HEK293T (cell line): ENCODE results near the gene NRM.

ENCODE experiments used
- CTCF ChIA-PET: fragments of 350-600 bp; formaldehyde crosslinking; extraction: SDS; loops from one replicate; lab custom pipeline; 2021; ENCODE audit warnings: antibody characterized with exemption, inconsistent platforms; lab: Yijun Ruan, JAX
- POLR2A ChIA-PET: fragments of 350-600 bp; formaldehyde crosslinking; extraction: SDS; loops from one replicate; lab custom pipeline; 2020; ENCODE audit warnings: antibody characterized with exemption, inconsistent platforms; lab: Yijun Ruan, JAX
- DNase-seq: peaks from one replicate; pipeline ENCODE4 v3.0.0; 2012; ENCODE audit warnings: mixed read lengths; ENCODE audit errors: extremely low spot score
- ARNT ChIP-seq: fragments of 450-650 bp; IDR thresholded peaks from 2 replicates; pipeline ENCODE4 v1.6.1; 2017; ENCODE audit warnings: mild to moderate bottlenecking
- BHLHE40 ChIP-seq: fragments of 450-650 bp; IDR thresholded peaks from 2 replicates; pipeline ENCODE4 v1.6.1; 2016; ENCODE audit warnings: mild to moderate bottlenecking, moderate library complexity, borderline replicate concordance
- CTBP1 ChIP-seq: fragments of 450-650 bp; IDR thresholded peaks from 2 replicates; pipeline ENCODE4 v1.6.1; 2016; ENCODE audit warnings: borderline replicate concordance
- ELF4 ChIP-seq: fragments of 450-650 bp; IDR thresholded peaks from 2 replicates; pipeline ENCODE4 v1.6.1; 2017; ENCODE audit warnings: antibody characterized with exemption
- FOXA1 ChIP-seq: fragments of 450-650 bp; IDR thresholded peaks from 2 replicates; pipeline ENCODE4 v1.6.1; 2016; ENCODE audit warnings: mild to moderate bottlenecking
- FOXK2 ChIP-seq: fragments of 450-650 bp; IDR thresholded peaks from 2 replicates; pipeline ENCODE4 v1.6.1; 2016; ENCODE audit warnings: mild to moderate bottlenecking
- FOXM1 ChIP-seq: fragments of 450-650 bp; IDR thresholded peaks from 2 replicates; pipeline ENCODE4 v1.6.1; 2017; ENCODE audit warnings: mild to moderate bottlenecking, borderline replicate concordance
- HDGF ChIP-seq: fragments of 450-650 bp; IDR thresholded peaks from 2 replicates; pipeline ENCODE4 v1.6.1; 2017; ENCODE audit warnings: antibody characterized with exemption, borderline replicate concordance
- L3MBTL2 ChIP-seq: fragments of 450-650 bp; conservative IDR thresholded peaks from 2 replicates; pipeline ENCODE4 v1.6.1; 2016; ENCODE audit warnings: mild to moderate bottlenecking
- LEF1 ChIP-seq: fragments of 450-650 bp; IDR thresholded peaks from 2 replicates; pipeline ENCODE4 v1.6.1; 2017; ENCODE audit warnings: mild to moderate bottlenecking, borderline replicate concordance
- NFRKB ChIP-seq: fragments of 450-650 bp; IDR thresholded peaks from 2 replicates; pipeline ENCODE4 v1.6.1; 2016; ENCODE audit warnings: mild to moderate bottlenecking, moderate library complexity
- SP1 ChIP-seq: fragments of 450-650 bp; IDR thresholded peaks from 2 replicates; pipeline ENCODE4 v1.6.1; 2017
- SUZ12 ChIP-seq: fragments of 450-650 bp; IDR thresholded peaks from 2 replicates; pipeline ENCODE4 v1.6.1; 2016; ENCODE audit warnings: mild to moderate bottlenecking
- TARDBP ChIP-seq: fragments of 450-650 bp; IDR thresholded peaks from 2 replicates; pipeline ENCODE4 v1.6.1; 2016
- ZNF384 ChIP-seq: fragments of 450-650 bp; IDR thresholded peaks from 2 replicates; pipeline ENCODE4 v1.6.1; 2016
- TF ChIP-seq, protein P1 (sequence below): fragments of 450-650 bp; IDR thresholded peaks from 2 replicates; pipeline ENCODE4 v1.6.1; 2016

NRM gene

DNA sequence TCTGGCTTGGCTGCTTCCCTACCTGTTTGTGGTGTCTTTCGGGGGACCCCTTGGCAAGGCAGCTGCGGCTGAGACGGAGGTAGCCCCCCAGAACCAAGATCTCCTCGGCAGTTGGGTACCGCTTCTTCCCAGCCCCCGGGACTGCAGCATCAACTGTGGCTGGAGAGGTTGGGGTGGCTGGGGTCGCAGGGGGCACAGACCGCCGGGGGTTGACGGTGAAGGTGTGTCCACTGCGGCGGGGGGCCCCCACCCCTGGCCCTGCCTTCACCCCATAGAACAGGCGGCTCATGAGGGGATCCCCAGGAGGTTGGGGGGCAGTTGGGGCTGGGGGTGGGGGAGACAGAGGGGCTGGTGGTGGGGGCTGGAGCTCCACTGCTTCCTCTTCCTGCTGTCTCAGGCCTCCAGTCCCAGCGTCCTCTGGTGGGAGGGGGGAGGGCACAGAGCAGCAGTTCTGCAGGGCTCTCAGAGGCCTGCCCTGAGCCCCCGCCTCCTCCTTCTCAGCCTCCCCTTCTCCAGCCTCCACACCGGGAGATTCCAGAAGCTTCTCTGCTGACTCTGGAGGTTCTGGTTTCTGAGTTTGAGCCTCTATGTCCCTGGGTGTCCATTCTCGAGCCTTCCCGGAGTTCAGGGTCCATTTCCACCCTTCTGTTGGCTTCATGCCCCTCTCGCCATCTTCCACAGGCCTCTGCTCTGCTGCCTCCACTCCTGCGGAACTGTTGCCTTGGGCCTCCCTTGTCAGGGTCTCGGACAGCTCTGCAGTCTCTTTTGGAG is 6.2 kb downstream of the NRM start:
- POLR2A ChIA-PET: interaction anchor here (0.6 to 1.2 kb wide), 5 partner anchors 9 to 38 kb away, joined by 3 to 5 read pairs (median 3); partner anchors contain the start of genes DHX16 and MDC1
- CTCF ChIA-PET: interaction anchor here (0.6 to 1.0 kb wide), 3 partner anchors 30 to 142 kb away, joined by 3 to 5 read pairs (median 4); no protein-coding TSS in a partner anchor
- no peak for DNase-seq
- TF ChIP-seq FOXK2: no peak
- TF ChIP-seq SP1: no peak
- TF ChIP-seq CTBP1: no peak
- TF ChIP-seq L3MBTL2: no peak
- TF ChIP-seq LEF1: no peak
- TF ChIP-seq, protein P1, sequence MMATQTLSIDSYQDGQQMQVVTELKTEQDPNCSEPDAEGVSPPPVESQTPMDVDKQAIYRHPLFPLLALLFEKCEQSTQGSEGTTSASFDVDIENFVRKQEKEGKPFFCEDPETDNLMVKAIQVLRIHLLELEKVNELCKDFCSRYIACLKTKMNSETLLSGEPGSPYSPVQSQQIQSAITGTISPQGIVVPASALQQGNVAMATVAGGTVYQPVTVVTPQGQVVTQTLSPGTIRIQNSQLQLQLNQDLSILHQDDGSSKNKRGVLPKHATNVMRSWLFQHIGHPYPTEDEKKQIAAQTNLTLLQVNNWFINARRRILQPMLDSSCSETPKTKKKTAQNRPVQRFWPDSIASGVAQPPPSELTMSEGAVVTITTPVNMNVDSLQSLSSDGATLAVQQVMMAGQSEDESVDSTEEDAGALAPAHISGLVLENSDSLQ: no peak
- no peak for TF ChIP-seq TARDBP
- TF ChIP-seq ELF4: no peak
- TF ChIP-seq NFRKB: no peak
- no peak for TF ChIP-seq ARNT
- no peak for TF ChIP-seq HDGF
- no peak for TF ChIP-seq FOXA1
- no peak for TF ChIP-seq ZNF384
- TF ChIP-seq FOXM1: no peak
- TF ChIP-seq SUZ12: no peak
- no peak for TF ChIP-seq BHLHE40

DNA sequence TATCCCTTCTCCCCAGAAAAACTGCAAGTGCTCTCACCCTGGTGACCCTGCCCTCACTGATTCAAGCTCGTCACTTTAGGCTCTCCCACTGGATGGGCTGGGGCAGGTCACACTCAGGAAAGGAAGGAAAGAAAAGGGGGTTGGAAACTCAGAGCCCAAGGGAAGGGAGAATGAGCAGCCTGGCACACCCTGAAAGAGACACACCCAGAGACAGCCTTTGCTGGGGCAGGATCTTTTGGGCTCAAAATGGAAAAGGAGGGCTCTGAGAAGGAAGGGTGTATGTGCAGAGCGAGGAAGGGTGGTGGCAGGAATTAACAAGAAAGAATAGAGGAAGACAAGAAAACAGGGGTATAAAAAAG is 6.8 kb downstream of the NRM start:
- CTCF ChIA-PET: no interaction called here
- no peak for DNase-seq
- TF ChIP-seq SP1 (no peak), FOXA1 (no peak), L3MBTL2 (no peak), ARNT (no peak), BHLHE40 (no peak), HDGF (no peak), CTBP1 (no peak), FOXM1 (no peak), ZNF384 (no peak), SUZ12 (no peak), FOXK2 (no peak), LEF1 (no peak)
- TF ChIP-seq, protein P1: no peak
- POLR2A ChIA-PET: interaction anchor here (1.1 to 1.2 kb wide), 2 partner anchors 33 to 39 kb away, joined by 3 to 6 read pairs; partner anchors contain the start of gene MDC1

DNA sequence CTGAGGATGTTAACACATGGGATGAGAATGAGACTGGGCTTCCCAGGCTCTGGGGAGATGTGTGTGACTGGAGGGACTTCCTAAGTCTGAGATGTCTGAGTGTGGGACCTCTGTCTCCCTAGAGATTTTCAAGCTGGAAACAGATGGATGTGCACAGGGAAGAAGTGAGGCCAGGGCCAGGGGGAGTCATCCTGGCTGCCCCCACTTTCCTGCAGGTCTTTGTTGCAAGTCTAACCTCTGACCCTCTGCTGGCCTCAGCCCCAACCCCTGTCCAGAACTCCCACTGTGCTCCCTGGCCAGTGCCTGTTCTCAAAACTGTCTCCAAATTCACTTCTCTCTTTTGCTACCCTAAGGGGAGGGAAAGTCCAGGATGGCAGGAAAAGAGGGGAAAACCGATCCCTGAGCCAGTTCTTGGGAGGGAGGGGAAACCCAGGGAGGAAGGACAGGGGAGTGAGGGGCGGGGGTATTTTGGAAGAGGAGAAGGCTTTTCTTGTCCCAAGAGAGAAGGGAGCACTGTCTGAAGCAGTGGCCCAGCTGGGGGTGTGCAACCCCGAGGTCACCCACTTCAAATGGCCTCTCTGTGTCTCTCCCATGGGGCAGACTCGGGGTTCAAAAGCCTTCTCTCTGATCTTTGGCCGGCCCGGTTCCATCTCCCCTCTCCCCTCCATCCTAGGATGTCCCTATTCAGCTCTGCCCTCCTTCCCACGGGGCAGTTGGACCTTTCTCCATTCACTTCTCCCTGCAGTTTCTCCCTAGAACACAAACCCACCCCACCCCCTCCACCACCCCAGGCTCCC is 7.4 kb downstream of the NRM start:
- POLR2A ChIA-PET: interaction anchor here (1.1 to 1.2 kb wide), 3 partner anchors 34 to 43 kb away, joined by 3 to 6 read pairs (median 3); partner anchors contain the start of gene MDC1
- CTCF ChIA-PET: interaction anchor here (5.5 kb wide), 1 partner anchor 47 kb away, joined by 88 read pairs; no protein-coding TSS in a partner anchor
- TF ChIP-seq FOXA1 (no peak), ELF4 (no peak), HDGF (no peak), ZNF384 (no peak), L3MBTL2 (no peak), CTBP1 (no peak), FOXK2 (no peak), TARDBP (no peak), ARNT (no peak)
- TF ChIP-seq, protein P1: no peak
- no peak for DNase-seq

DNA sequence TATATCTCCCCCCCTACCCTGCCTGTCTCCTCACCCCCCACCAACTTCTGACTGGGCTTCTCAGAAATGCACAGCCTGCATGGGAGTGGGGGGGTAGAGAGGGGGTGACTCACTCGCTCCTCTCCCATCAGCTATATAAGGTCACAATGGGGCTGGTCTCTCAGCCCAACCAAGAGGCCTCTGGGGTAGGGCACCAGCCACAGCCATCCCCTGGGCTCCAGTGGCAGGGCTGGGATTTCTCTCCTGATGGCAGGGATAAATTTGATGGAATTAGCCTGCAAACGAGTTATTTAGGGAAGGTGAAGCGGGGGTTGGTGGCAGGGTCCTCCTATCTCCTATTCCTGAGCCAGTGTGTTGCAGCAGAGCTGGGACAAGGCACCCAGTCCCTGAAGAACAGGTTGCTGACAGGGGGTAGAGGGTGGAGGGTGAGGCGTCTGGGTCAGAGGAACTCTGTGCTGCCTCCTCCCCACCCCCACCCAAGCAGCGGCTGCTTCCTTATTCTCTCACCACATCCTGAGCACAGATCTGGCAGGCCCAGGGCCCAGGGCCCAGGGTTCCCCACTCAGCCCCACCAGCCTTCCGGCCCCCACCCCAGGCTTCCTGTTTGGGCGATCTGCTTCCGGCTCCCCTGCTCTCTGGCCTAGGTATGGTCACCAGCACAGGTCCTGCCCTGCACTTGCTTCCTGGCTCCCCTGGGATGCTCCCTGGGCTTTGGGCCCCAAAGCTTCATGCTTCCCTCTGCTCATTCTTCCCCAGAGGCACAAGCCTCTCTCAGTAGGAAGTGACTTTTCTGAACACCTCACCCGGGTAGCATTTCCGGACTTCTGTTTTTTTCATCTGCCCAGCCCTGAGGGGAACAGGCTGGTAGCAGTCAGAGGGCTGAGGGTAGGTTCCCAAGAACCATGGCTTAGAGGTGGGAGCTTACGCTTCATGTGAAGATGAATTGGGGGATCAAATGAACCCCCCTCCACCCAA is 8.4 kb downstream of the NRM start:
- no peak for DNase-seq
- ChIA-PET CTCF (interaction anchor here (0.6 to 5.5 kb wide), 4 partner anchors 39 to 405 kb away, joined by 4 to 88 read pairs (median 19); partner anchors contain the start of gene TUBB), POLR2A (interaction anchor here (1.0 to 1.7 kb wide), 8 partner anchors 9 to 48 kb away, joined by 3 to 15 read pairs (median 4); partner anchors contain the start of genes DHX16, MDC1, NRM and TUBB)
- TF ChIP-seq ARNT (no peak), BHLHE40 (no peak), NFRKB (no peak), SP1 (no peak), LEF1 (no peak), FOXK2 (no peak), ZNF384 (no peak), SUZ12 (no peak)
